IPS DF 4.7 (cell line): ENCODE measurements around the gene OR2A12.
"Not testable (repeated sequence)": the region's sequence is repeated elsewhere in the genome, so short reads cannot be mapped to it uniquely, and the experiment has no call there.

Experiments
- DNase-seq: peaks from one replicate; pipeline ENCODE4 v3.0.0-alpha.2; 2013; ENCODE audit warnings: low spot score; ENCODE audit errors: extremely low read depth

The OR2A12 gene

GRCh38 chr7:144118341-144118740, 32.3 kb downstream of the OR2A12 start:
- DNase-seq, result no peak

GRCh38 chr7:144122876-144123275, 36.8 kb downstream of the OR2A12 start, which contains the start of gene OR2A14:
OR2A14 (plus strand) TSS chr7:144123176; CDS start chr7:144129113, 5,937 bp downstream.
- DNase-seq, result no peak

- DNase-seq, result peak; percentile 72
Observed at GRCh38 chr7:144127714-144128334, 41.7 kb downstream of the OR2A12 start.

DNA sequence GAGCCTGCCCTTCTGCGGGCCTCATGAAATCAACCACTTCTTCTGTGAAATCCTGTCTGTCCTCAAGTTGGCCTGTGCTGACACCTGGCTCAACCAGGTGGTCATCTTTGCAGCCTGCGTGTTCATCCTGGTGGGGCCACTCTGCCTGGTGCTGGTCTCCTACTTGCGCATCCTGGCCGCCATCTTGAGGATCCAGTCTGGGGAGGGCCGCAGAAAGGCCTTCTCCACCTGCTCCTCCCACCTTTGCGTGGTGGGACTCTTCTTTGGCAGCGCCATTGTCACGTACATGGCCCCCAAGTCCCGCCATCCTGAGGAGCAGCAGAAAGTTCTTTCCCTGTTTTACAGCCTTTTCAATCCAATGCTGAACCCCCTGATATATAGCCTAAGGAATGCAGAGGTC, 43.5 kb downstream of the OR2A12 start:
- DNase-seq, result not testable (repeated sequence)

GRCh38 chr7:144130730-144131129, 44.7 kb downstream of the OR2A12 start:
- no peak for DNase-seq

GRCh38 chr7:144132262-144132661, 46.2 kb downstream of the OR2A12 start:
- no peak for DNase-seq

GRCh38 chr7:144133307-144133706, 47.2 kb downstream of the OR2A12 start:
- DNase-seq, result no peak

DNA sequence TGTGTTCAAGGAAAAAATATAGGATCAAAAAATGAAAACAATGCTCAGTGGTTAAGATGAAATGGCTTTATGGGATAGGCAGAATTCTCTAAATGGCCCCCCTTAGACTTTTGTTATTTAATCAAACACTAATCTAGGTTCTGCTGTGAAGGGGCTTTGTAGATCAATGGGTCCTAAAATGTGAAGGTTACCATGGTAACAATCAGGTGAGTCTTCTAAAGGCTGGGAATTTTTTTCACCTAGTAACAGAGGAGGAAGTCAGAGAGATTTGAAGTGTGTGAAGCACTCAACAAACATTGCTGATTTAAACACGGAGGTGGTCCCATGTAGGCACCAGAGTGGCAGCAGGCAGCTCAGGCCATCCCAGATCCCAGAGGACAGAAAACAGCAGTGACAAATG, 48.0 kb downstream of the OR2A12 start:
- no peak for DNase-seq

DNA sequence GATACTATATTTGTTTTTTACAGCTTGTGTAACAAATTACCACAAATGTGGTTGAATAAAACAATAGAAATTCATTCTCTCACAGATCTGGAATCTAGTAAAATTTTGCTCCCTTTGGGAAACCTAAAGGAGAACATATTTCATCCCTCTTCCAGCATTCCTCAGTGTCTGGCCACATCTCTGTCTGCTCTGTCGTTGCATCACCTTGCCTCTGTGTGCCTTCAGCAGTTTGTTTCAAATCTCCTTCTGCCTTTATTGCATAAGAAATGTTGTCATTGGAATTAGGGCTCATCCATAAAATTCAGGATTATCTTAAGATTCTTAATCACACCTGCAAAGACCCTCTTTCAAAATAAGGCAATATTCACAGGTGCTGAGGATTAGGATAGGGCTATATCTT, 51.4 kb downstream of the OR2A12 start:
- DNase-seq, result no peak

- DNase-seq, result no peak
Observed at GRCh38 chr7:144142187-144142586, 56.1 kb downstream of the OR2A12 start.

GRCh38 chr7:144144426-144144825, 58.3 kb downstream of the OR2A12 start:
- DNase-seq, result no peak

GRCh38 chr7:144148224-144148827, 62.2 kb downstream of the OR2A12 start:
- DNase-seq, result no peak
